A549 treated with AZD2906 at 1 μM for 4 hours (cell line): Measurements from ENCODE around the gene ETHE1. TPM values are rescaled to one million over a fixed set of nuclear protein-coding genes. Genes with fewer than 3 reads are reported as not detected.

Experiments used
- total RNA-seq: library from RNA; stranded (reverse); fragments of 200-300 nt; extraction: Qiagen RNA extraction; gene quantifications from 5 replicates; pipeline ENCODE4 v1.2.3, GENCODE V29; 2022

Gene ETHE1
- 39.5 to 53.9 TPM (median 49.8 TPM) in 5 replicates for total RNA-seq

DNA sequence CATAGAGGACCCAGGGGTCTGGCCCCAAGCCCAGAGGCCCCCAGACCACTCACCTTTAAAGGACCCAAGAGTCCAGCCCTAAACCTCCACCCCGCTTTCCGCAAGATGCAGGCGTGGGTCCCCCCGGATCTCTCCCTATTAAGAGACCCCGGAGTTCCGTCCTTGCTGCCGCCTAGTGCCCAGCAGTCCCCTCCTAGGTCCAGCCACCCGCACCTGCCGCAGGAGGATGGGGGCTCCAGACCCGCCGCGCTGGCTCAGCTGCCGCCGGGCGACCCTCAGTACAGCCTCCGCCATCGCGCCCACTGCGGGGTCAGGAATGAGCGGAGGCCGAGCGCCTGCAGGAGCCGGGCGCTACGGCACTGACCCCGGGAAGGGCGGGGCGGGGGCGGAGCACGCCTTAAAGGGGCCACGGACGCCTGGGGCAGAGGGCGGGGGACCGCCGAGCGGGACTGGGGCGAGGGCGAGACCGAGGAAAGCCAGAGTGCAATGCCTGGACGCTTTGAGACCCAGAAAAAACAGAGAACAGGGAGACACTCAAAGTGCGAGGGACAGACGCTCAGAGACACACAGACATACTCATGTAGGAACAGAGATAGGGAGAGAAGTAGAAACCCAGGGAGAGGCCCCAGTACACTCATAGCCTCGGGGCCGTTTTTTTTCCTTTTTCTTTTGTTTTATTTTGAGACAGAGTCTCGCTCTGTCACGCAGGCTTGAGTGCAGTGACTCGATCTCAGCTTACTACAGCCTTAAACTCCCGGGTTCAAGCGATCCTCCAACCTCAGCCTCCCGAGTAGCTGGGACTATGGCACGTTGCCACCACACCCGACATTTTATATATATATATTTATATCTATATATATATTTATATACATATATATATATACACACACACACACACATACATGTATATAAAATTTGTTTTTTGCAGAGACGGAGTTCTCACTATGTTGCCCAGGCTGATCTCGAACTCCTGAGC lies at the start of gene ETHE1:
Gene ETHE1 (minus strand): TSS at position 318 of the 976 bp plus-strand sequence. CDS start 24 bp downstream, at position 294.

DNA sequence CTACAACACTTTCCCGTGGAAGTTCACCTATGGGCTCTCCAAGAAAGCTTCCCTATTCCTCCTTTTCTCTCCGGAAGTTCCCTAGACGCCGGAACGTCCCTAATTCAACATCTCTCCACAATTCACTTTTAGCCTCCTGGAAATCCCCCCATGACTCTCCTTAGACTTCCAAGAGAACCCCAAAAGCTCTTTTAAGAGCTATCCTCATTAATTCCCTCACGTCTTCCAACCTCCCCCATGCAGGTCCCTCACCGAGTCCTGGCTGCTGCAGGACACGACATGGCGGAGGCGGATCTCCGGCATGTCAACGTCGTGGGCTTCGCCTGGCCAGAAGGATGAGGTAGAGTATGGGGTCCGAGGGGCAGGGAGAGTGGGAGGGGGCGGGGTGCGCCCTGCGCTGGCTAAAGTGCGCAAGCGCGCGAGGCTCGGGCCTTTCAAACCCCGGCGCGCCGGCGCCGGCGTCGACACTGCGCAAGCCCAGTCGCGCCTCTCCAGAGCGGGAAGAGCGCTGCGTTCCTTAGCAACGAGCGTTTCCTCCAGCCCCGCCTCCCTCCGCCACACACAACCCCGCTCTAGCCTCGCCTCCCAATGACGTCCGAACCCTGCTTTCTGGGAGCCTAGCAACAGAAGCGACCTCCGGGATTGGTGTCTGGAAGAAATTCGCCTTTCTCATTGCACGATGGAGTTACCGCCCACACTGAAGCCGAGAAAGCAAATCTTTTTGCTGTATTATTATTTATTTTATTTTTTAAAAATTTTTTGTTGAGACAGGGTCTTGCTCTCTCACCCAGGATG lies 48.4 kb upstream of the ETHE1 start, which contains the start of the genes PINLYP and XRCC1:
Gene PINLYP (plus strand): TSS at position 646 of the 795 bp plus-strand sequence. CDS start 1,391 bp downstream, outside the sequence.
Gene XRCC1 (minus strand): TSS at position 372 of the 795 bp plus-strand sequence. CDS start 69 bp downstream, at position 303.

GRCh38 chr19:43532962-43533545 lies 6.1 kb upstream of the ETHE1 start, which contains the start of gene ZNF575:
ZNF575 (plus strand) TSS chr19:43533188; CDS start chr19:43534423, 1,235 bp downstream.

DNA sequence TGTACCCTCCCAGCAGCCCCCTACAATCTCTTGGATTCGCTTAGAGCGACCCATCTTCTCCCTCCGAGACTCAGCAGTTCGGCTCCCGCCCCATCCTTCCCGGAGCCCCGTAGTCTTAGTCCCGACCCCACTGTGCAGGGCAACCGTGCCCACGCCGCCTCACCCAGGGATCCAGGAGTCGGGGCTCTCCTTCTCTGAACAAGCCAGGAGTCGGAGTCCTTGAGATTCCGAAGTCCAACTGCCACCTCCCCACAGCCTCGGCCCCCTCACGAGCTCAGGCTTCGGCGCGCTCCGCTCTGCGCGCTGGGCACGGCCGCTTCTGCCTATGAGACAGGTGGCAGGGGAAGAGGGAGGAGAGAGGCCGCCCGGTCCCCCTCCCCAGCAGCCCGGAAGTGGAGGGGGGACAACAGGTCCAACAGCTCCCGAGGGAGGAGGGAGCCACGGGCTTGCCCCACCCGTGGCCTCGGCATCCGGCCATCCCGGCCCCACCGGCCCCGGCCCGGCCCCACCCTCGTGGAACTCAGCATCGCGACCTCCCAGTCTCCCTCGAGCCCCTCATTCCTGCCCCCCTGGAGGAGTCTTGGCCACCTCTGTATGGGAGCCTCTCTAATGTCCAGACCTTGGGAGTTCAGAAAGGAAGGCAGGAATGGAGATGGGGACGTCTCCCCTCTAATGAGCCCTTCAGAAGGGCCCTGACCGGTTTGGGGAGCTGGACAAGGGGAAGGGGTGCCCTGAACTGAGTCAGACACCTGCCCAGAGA lies 22.4 kb downstream of the ETHE1 start, which contains the start of gene PHLDB3:
Gene PHLDB3 (minus strand): TSS at position 321 of the 760 bp plus-strand sequence. CDS start 628 bp downstream, outside the sequence.

GRCh38 chr19:43465468-43466120 lies 61.4 kb downstream of the ETHE1 start, which contains the start of gene LYPD3:
LYPD3 (minus strand) TSS chr19:43465608; CDS start chr19:43465571, 37 bp downstream.

Other genes with a start within 250 kb of the ETHE1 start
- gene CD177, start 173.5 kb downstream of the ETHE1 start, total RNA-seq, result 0.05 to 0.18 TPM (median 0.12 TPM) in 4 of 5 replicates, not detected in the other
- not detected in 5 replicates for gene TEX101, start 112.3 kb downstream of the ETHE1 start, total RNA-seq
- gene LYPD3, start 61.6 kb downstream of the ETHE1 start, total RNA-seq, result 0.15 to 0.42 TPM (median 0.22 TPM) in 5 replicates
- 8.4 to 9.4 TPM (median 9.0 TPM) in 5 replicates for gene PHLDB3, start 22.5 kb downstream of the ETHE1 start, total RNA-seq
- 1.2 to 2.6 TPM (median 2.2 TPM) in 5 replicates for gene ZNF575, start 6.0 kb upstream of the ETHE1 start, total RNA-seq
- gene XRCC1, start 48.3 kb upstream of the ETHE1 start, total RNA-seq, result 25.3 to 30.9 TPM (median 27.5 TPM) in 5 replicates
- gene PINLYP, start 48.6 kb upstream of the ETHE1 start, total RNA-seq, result 0.10 to 0.15 TPM (median 0.11 TPM) in 3 of 5 replicates, not detected in the others
- gene IRGQ, start 68.9 kb upstream of the ETHE1 start, total RNA-seq, result 4.3 to 6.7 TPM (median 5.2 TPM) in 5 replicates
- 14.6 to 21.1 TPM (median 20.4 TPM) in 5 replicates for gene ZNF576, start 69.4 kb upstream of the ETHE1 start, total RNA-seq
- gene SRRM5, start 84.9 kb upstream of the ETHE1 start, total RNA-seq, result 0.60 to 1.0 TPM (median 0.69 TPM) in 5 replicates
- 46.5 to 66.2 TPM (median 63.8 TPM) in 5 replicates for gene ZNF428, start 92.4 kb upstream of the ETHE1 start, total RNA-seq
- gene CADM4, start 112.6 kb upstream of the ETHE1 start, total RNA-seq, result 6.9 to 10.1 TPM (median 9.3 TPM) in 5 replicates
- gene PLAUR, start 143.0 kb upstream of the ETHE1 start, total RNA-seq, result 57.8 to 66.0 TPM (median 63.8 TPM) in 5 replicates
- not detected in 5 replicates for gene IRGC, start 188.9 kb upstream of the ETHE1 start, total RNA-seq
- 45.1 to 61.2 TPM (median 55.9 TPM) in 5 replicates for gene SMG9, start 227.8 kb upstream of the ETHE1 start, total RNA-seq